ENCODE measurements around the gene TMIGD1.

TMIGD1 gene

GRCh38 chr17:30304778-30305177 lies 29.1 kb downstream of the TMIGD1 start:
- DNase-seq (ENCODE audit: low read depth), result no peak
- no peak overlapping the region for H3K4me3 ChIP-seq (ENCODE audit: low read depth, low read length)
- no peak for TF ChIP-seq CTCF (IDR thresholded peaks at IDR 0.05; ENCODE audit: insufficient read depth, low read depth, low read length, missing control alignments)

- TF ChIP-seq CTCF (IDR thresholded peaks at IDR 0.05; ENCODE audit: insufficient read depth, low read depth, low read length, missing control alignments), result no peak
- H3K4me3 ChIP-seq (ENCODE audit: low read depth, low read length), result no peak overlapping the region
- DNase-seq (ENCODE audit: low read depth), result no peak
Measured at GRCh38 chr17:30302241-30302640, 31.6 kb downstream of the TMIGD1 start.

GRCh38 chr17:30300818-30301217 lies 33.0 kb downstream of the TMIGD1 start:
- no peak overlapping the region for H3K4me3 ChIP-seq (ENCODE audit: low read depth, low read length)
- no peak for TF ChIP-seq CTCF (IDR thresholded peaks at IDR 0.05; ENCODE audit: insufficient read depth, low read depth, low read length, missing control alignments)
- no peak for DNase-seq (ENCODE audit: low read depth)

- DNase-seq (ENCODE audit: low read depth), result no peak
- no peak overlapping the region for H3K4me3 ChIP-seq (ENCODE audit: low read depth, low read length)
- no peak for TF ChIP-seq CTCF (IDR thresholded peaks at IDR 0.05; ENCODE audit: insufficient read depth, low read depth, low read length, missing control alignments)
Measured at GRCh38 chr17:30299000-30299399, 34.9 kb downstream of the TMIGD1 start.

GRCh38 chr17:30297715-30298114 lies 36.1 kb downstream of the TMIGD1 start:
- no peak overlapping the region for H3K4me3 ChIP-seq (ENCODE audit: low read depth, low read length)
- no peak for DNase-seq (ENCODE audit: low read depth)
- no peak for TF ChIP-seq CTCF (IDR thresholded peaks at IDR 0.05; ENCODE audit: insufficient read depth, low read depth, low read length, missing control alignments)

- DNase-seq (ENCODE audit: low read depth), result no peak
- H3K4me3 ChIP-seq (ENCODE audit: low read depth, low read length), result no peak overlapping the region
- TF ChIP-seq CTCF (IDR thresholded peaks at IDR 0.05; ENCODE audit: insufficient read depth, low read depth, low read length, missing control alignments), result no peak
Measured at GRCh38 chr17:30296499-30297080, 37.3 kb downstream of the TMIGD1 start.

GRCh38 chr17:30292286-30292858 lies 41.5 kb downstream of the TMIGD1 start:
- peak; percentile 51 for DNase-seq (ENCODE audit: low read depth)
- TF ChIP-seq CTCF (IDR thresholded peaks at IDR 0.05; ENCODE audit: insufficient read depth, low read depth, low read length, missing control alignments), result no peak
- H3K4me3 ChIP-seq (ENCODE audit: low read depth, low read length), result peak overlapping the region; percentile 55

Data from GM12865 (cell line).